Activated CD4-positive, alpha-beta T cell treated with anti-CD3 and anti-CD28 coated beads for 24 hours (primary cell): ENCODE results near the gene DIDO1.

Experiments used
- DNase-seq, 2 donors: peaks; one replicate each; pipeline ENCODE4 v3.0.0-alpha.2; 2020; ENCODE audit warnings: low read depth in 2 of 2

The DIDO1 gene

GRCh38 chr20:62951143-62951895 lies 25.0 kb upstream of the DIDO1 start:
- no peak for DNase-seq

GRCh38 chr20:62950741-62951140 lies 24.4 kb upstream of the DIDO1 start:
- no peak for DNase-seq

GRCh38 chr20:62949962-62950361 lies 23.7 kb upstream of the DIDO1 start:
- DNase-seq = no peak

GRCh38 chr20:62949153-62949821 lies 23.0 kb upstream of the DIDO1 start:
- no peak for DNase-seq

GRCh38 chr20:62947532-62948300 lies 21.4 kb upstream of the DIDO1 start:
- no peak for DNase-seq

- DNase-seq = no peak
These were observed 20.6 kb upstream of the DIDO1 start for GRCh38 chr20:62946918-62947317.

- no peak for DNase-seq
These were observed 19.6 kb upstream of the DIDO1 start for GRCh38 chr20:62945771-62946339.

GRCh38 chr20:62944746-62945145 lies 18.4 kb upstream of the DIDO1 start:
- no peak for DNase-seq

GRCh38 chr20:62944184-62944583 lies 17.9 kb upstream of the DIDO1 start:
- no peak for DNase-seq

- DNase-seq = no peak
These were observed 17.1 kb upstream of the DIDO1 start for GRCh38 chr20:62943396-62943795.

GRCh38 chr20:62942456-62942855 lies 16.2 kb upstream of the DIDO1 start:
- DNase-seq = no peak

GRCh38 chr20:62941792-62942191 lies 15.5 kb upstream of the DIDO1 start:
- no peak for DNase-seq

- no peak for DNase-seq
These were observed 14.6 kb upstream of the DIDO1 start for GRCh38 chr20:62940875-62941274.

- no peak for DNase-seq
These were observed 12.0 kb upstream of the DIDO1 start, which contains the start of gene GID8 for GRCh38 chr20:62938105-62938888. TSS of gene GID8 (plus strand) at chr20:62938147. CDS start at chr20:62941503, 3,356 bp downstream.

- DNase-seq = peak; percentile 92 to 95
These were observed 11.2 kb upstream of the DIDO1 start for GRCh38 chr20:62937268-62938104.

- DNase-seq = no peak
These were observed 9.8 kb upstream of the DIDO1 start for GRCh38 chr20:62935968-62936585.

GRCh38 chr20:62935204-62935967 lies 9.1 kb upstream of the DIDO1 start:
- no peak for DNase-seq

GRCh38 chr20:62933966-62934365 lies 7.7 kb upstream of the DIDO1 start:
- no peak for DNase-seq

GRCh38 chr20:62931464-62931863 lies 5.2 kb upstream of the DIDO1 start:
- no peak for DNase-seq
